ENCODE results near the gene PLAAT3.
A peak's percentile ranks its signal among the peaks of the same experiment; 100 is the strongest.
"Not testable (repeated sequence)": the region's sequence is repeated elsewhere in the genome, so short reads cannot be mapped to it uniquely, and the experiment has no call there.

The PLAAT3 gene

GRCh38 chr11:63635762-63636465 lies 21.7 kb upstream of the PLAAT3 start:
- DNase-seq (ENCODE audit: extremely low read depth, low read depth) = peak; percentile 32
- peak; percentile 72 for TF ChIP-seq CTCF (IDR thresholded peaks at IDR 0.05; ENCODE audit: low read depth, low read length, missing control alignments)
- H3K4me3 ChIP-seq (replicated peaks; ENCODE audit: low read depth, low read length) = no peak overlapping the region

DNA sequence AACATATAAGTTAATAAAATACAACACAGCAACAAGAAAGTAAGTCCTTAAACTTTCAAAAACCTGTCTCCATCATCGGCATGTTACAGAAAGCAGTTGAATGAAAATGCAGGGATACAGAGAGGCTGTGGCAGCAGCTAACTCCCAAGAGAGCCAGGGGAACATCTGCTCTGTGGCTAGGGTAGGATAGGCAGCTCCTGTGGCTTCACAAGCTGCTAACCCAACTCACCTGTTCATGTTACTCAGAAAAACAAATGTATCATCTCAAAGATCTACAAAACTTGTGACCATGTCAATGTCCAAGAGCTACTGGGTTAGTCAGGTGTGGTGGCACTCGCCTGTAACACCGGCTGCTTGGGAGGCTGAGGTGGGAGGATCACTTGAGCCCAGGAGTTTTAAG lies 15.2 kb upstream of the PLAAT3 start:
- H3K4me3 ChIP-seq (replicated peaks; ENCODE audit: low read depth, low read length) = no peak overlapping the region
- no peak for TF ChIP-seq CTCF (IDR thresholded peaks at IDR 0.05; ENCODE audit: low read depth, low read length, missing control alignments)
- DNase-seq (ENCODE audit: extremely low read depth, low read depth) = no peak

GRCh38 chr11:63623513-63624140 lies 9.4 kb upstream of the PLAAT3 start:
- no peak for TF ChIP-seq CTCF (IDR thresholded peaks at IDR 0.05; ENCODE audit: low read depth, low read length, missing control alignments)
- H3K4me3 ChIP-seq (replicated peaks; ENCODE audit: low read depth, low read length) = no peak overlapping the region
- no peak for DNase-seq (ENCODE audit: extremely low read depth, low read depth)

GRCh38 chr11:63622323-63622722 lies 8.1 kb upstream of the PLAAT3 start:
- TF ChIP-seq CTCF (IDR thresholded peaks at IDR 0.05; ENCODE audit: low read depth, low read length, missing control alignments) = no peak
- no peak for DNase-seq (ENCODE audit: extremely low read depth, low read depth)
- H3K4me3 ChIP-seq (replicated peaks; ENCODE audit: low read depth, low read length) = no peak overlapping the region

DNA sequence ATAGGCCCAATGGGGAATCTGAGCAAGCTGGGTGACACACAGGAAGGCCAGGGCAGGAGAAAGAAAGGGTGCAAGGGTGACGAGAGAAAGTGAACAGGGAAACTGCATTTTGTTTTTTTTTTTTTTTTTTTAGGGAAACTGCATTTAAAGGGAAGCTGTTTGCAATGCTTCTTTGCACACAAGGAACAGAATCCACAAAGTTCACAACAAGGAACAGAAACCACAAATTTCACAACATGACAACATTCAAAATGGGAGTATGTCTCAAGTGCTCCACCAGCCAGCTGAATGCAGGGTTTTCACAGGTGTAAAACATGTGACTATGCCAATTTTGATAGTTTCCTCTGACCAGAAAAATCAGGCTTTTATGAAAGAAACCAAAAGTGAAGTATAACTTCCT lies 6.8 kb upstream of the PLAAT3 start:
- no peak for TF ChIP-seq CTCF (IDR thresholded peaks at IDR 0.05; ENCODE audit: low read depth, low read length, missing control alignments)
- no peak for DNase-seq (ENCODE audit: extremely low read depth, low read depth)
- H3K4me3 ChIP-seq (replicated peaks; ENCODE audit: low read depth, low read length) = no peak overlapping the region

DNA sequence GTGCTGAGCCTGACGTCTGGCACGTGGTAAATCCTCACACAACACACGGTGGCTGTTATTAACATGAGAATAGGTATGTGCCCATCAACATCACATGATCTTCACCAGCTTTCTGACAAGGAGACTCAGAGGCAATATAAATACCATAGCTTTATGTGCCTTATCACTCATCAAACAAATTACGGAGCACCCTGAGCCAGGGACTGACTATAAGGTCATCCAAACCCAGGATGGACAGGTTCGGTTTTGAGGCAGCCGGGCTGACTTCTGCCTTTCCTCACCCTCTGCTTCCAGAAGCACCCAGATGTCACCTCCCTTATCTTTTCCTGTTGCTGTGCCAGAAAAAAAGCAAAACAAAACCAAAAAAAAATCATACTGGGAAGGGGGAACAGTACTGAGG lies 5.7 kb upstream of the PLAAT3 start:
- H3K4me3 ChIP-seq (replicated peaks; ENCODE audit: low read depth, low read length) = no peak overlapping the region
- DNase-seq (ENCODE audit: extremely low read depth, low read depth) = no peak
- TF ChIP-seq CTCF (IDR thresholded peaks at IDR 0.05; ENCODE audit: low read depth, low read length, missing control alignments) = no peak

DNA sequence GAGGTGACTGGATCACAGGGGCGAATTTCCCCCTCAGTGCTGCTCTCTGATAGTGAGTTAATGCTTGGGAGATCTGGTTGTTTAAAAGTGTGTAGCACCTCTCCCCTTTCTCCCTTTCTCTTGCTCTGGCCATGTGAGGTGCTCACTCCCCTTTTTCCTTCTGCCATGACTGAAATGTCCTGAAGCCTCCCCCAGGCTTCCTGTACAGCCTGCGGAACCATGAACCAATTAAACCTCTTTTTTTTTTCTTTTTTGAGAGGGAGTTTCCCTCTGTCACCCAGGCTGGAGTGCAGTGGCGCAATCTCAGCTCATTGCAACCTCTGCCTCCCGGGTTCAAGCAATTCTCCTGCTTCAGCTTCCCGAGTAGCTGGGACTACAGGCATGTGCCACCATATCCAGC lies 3.5 kb upstream of the PLAAT3 start:
- not testable (repeated sequence) for H3K4me3 ChIP-seq (replicated peaks; ENCODE audit: low read depth, low read length); DNase-seq (ENCODE audit: extremely low read depth, low read depth)

All from HFF-Myc (cell line).